ENCODE measurements around the gene MAPT.
"Not testable (repeated sequence)": the region's sequence is repeated elsewhere in the genome, so short reads cannot be mapped to it uniquely, and the experiment has no call there.

The MAPT gene

GRCh38 chr17:45910667-45911066 is 16.3 kb downstream of the MAPT start (continued):
- no peak for TF ChIP-seq PATZ1 (CRISPR knock-in tag; IDR thresholded peaks at IDR 0.05; ENCODE audit: borderline replicate concordance)
- TF ChIP-seq ZNF8 (CRISPR knock-in tag; IDR thresholded peaks at IDR 0.05) = no peak
- no peak for TF ChIP-seq GLIS3 (CRISPR knock-in tag; IDR thresholded peaks at IDR 0.05)
- TF ChIP-seq ZC3H10 (CRISPR knock-in tag; IDR thresholded peaks at IDR 0.05) = no peak
- no peak for TF ChIP-seq TOX (CRISPR knock-in tag; IDR thresholded peaks at IDR 0.05; ENCODE audit: borderline replicate concordance)
- no peak for TF ChIP-seq ESRRG (CRISPR knock-in tag; IDR thresholded peaks at IDR 0.05)
- TF ChIP-seq ZFP30 (CRISPR knock-in tag; IDR thresholded peaks at IDR 0.05) = no peak

- TF ChIP-seq OSR1 (CRISPR knock-in tag; IDR thresholded peaks at IDR 0.05) (no peak), ISL1 (CRISPR knock-in tag; IDR thresholded peaks at IDR 0.05) (no peak), TOX (CRISPR knock-in tag; IDR thresholded peaks at IDR 0.05; ENCODE audit: borderline replicate concordance) (no peak), SNAI2 (CRISPR knock-in tag; IDR thresholded peaks at IDR 0.05) (no peak), ZFP3 (CRISPR knock-in tag; IDR thresholded peaks at IDR 0.05) (no peak), ZNF8 (CRISPR knock-in tag; IDR thresholded peaks at IDR 0.05) (no peak), PATZ1 (CRISPR knock-in tag; IDR thresholded peaks at IDR 0.05; ENCODE audit: borderline replicate concordance) (no peak), RARB (CRISPR knock-in tag; IDR thresholded peaks at IDR 0.05) (no peak), ZNF565 (CRISPR knock-in tag; conservative IDR thresholded peaks at IDR 0.05; ENCODE audit: low read depth) (no peak), CSDC2 (CRISPR knock-in tag; IDR thresholded peaks at IDR 0.05) (no peak), ESRRG (CRISPR knock-in tag; IDR thresholded peaks at IDR 0.05) (no peak), ARNTL (CRISPR knock-in tag; IDR thresholded peaks at IDR 0.05; ENCODE audit: borderline replicate concordance, low read depth) (no peak), PPARA (CRISPR knock-in tag; IDR thresholded peaks at IDR 0.05; ENCODE audit: borderline replicate concordance) (no peak), TCF4 (CRISPR knock-in tag; IDR thresholded peaks at IDR 0.05; ENCODE audit: borderline replicate concordance) (no peak), POU6F1 (CRISPR knock-in tag; IDR thresholded peaks at IDR 0.05; ENCODE audit: borderline replicate concordance, low read depth) (no peak), ZNF70 (CRISPR knock-in tag; IDR thresholded peaks at IDR 0.05) (no peak), GLIS3 (CRISPR knock-in tag; IDR thresholded peaks at IDR 0.05) (no peak), CSRNP3 (CRISPR knock-in tag; IDR thresholded peaks at IDR 0.05) (no peak)
- ATAC-seq = no peak
These were observed 18.0 kb downstream of the MAPT start for GRCh38 chr17:45912319-45912718.

- ATAC-seq = not testable (repeated sequence)
These were observed 18.7 kb downstream of the MAPT start for GRCh38 chr17:45913030-45913429.

- 0 out of 3 replicates have a peak, but pooled peaks have one; percentile 28 for ATAC-seq
- TF ChIP-seq CSDC2 (CRISPR knock-in tag; IDR thresholded peaks at IDR 0.05) = no peak
- no peak for TF ChIP-seq PPARA (CRISPR knock-in tag; IDR thresholded peaks at IDR 0.05; ENCODE audit: borderline replicate concordance)
- no peak for TF ChIP-seq TSHZ2 (CRISPR knock-in tag; IDR thresholded peaks at IDR 0.05)
- no peak for TF ChIP-seq TCF4 (CRISPR knock-in tag; IDR thresholded peaks at IDR 0.05; ENCODE audit: borderline replicate concordance)
- TF ChIP-seq ZC3H10 (CRISPR knock-in tag; IDR thresholded peaks at IDR 0.05) = no peak
- TF ChIP-seq PATZ1 (CRISPR knock-in tag; IDR thresholded peaks at IDR 0.05; ENCODE audit: borderline replicate concordance) = no peak
- no peak for TF ChIP-seq CSRNP3 (CRISPR knock-in tag; IDR thresholded peaks at IDR 0.05)
- TF ChIP-seq RARB (CRISPR knock-in tag; IDR thresholded peaks at IDR 0.05) = no peak
- TF ChIP-seq BACH2 (CRISPR knock-in tag; IDR thresholded peaks at IDR 0.05; ENCODE audit: borderline replicate concordance) = no peak
- TF ChIP-seq ZNF8 (CRISPR knock-in tag; IDR thresholded peaks at IDR 0.05) = no peak
- TF ChIP-seq ZNF70 (CRISPR knock-in tag; IDR thresholded peaks at IDR 0.05) = no peak
- no peak for TF ChIP-seq ESRRG (CRISPR knock-in tag; IDR thresholded peaks at IDR 0.05)
These were observed 19.8 kb downstream of the MAPT start for GRCh38 chr17:45914047-45914717.

Measured in SK-N-SH treated with all-trans-retinoic acid at 6 μM for 48 hours (cell line).